GM13977 (cell line): Measurements from ENCODE around the gene BRAT1.
"Not testable (repeated sequence)": the region's sequence is repeated elsewhere in the genome, so short reads cannot be mapped to it uniquely, and the experiment has no call there.

ENCODE experiments used
- DNase-seq: peaks from one replicate; pipeline ENCODE4 v3.0.0; 2012; ENCODE audit warnings: low spot score
- CTCF ChIP-seq: IDR thresholded peaks from 2 replicates; pipeline ENCODE4 v1.5.1; 2012; ENCODE audit warnings: mild to moderate bottlenecking, control low read depth; ENCODE audit not compliant: insufficient read depth; ENCODE audit errors: extremely low read depth, missing control alignments
- in situ Hi-C: fragments of 300-500 bp; cut with MboI; formaldehyde crosslinking; loops from one replicate; pipeline ENCODE4 v1.12.0; 2022; ENCODE audit warnings: low sequenced_read_pairs, low pct_unique_long_range_greater_than_20kb, mixed read lengths, inconsistent platforms; ENCODE audit not compliant: unreplicated experiment

Gene BRAT1

GRCh38 chr7:2541291-2542010 is 13.9 kb downstream of the BRAT1 start:
- no peak for TF ChIP-seq CTCF
- in situ Hi-C loops = no loop called here
- DNase-seq = no peak

DNA sequence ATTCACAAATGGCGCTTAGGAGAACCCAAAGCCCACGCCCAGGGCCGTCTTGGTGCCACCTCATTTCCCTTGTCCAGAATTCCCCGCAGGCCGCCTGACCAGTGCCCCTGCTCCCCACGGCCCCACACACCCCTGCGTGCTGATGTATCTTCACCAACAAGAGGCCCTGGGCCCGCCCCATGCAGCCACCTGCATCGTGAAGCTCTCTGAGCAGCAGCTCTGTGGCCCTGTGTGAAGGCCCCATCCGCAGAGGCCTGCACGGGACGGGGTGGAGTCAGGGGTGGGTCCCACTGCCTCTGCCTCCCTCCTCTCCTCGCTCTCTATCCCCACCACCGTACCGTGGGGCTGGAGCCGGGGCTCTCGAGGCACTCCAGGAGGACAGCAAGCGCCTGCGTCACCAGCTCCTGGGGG is 14.7 kb downstream of the BRAT1 start:
- in situ Hi-C loops = no loop called here
- DNase-seq = no peak
- TF ChIP-seq CTCF = no peak

DNA sequence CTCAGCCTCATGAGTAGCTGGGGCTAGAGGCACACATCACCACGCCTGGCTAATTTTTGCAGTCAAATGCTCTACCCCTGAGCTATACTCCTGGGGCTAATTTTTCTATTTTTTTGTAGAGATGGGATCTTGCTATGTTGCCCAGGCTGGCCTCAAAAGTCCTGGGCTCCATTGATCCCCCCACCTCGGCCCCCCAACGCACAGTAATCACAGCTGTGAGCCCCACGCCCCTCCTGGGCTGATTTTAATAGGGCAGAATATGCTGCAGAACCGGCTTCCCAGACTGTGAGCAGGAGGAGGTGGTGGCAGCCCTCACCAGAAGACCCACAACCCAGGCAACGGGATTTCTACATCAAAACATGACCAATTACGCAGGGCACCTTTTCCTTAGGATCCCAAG is 15.2 kb downstream of the BRAT1 start:
- in situ Hi-C loops = no loop called here
- no peak for DNase-seq
- no peak for TF ChIP-seq CTCF

DNA sequence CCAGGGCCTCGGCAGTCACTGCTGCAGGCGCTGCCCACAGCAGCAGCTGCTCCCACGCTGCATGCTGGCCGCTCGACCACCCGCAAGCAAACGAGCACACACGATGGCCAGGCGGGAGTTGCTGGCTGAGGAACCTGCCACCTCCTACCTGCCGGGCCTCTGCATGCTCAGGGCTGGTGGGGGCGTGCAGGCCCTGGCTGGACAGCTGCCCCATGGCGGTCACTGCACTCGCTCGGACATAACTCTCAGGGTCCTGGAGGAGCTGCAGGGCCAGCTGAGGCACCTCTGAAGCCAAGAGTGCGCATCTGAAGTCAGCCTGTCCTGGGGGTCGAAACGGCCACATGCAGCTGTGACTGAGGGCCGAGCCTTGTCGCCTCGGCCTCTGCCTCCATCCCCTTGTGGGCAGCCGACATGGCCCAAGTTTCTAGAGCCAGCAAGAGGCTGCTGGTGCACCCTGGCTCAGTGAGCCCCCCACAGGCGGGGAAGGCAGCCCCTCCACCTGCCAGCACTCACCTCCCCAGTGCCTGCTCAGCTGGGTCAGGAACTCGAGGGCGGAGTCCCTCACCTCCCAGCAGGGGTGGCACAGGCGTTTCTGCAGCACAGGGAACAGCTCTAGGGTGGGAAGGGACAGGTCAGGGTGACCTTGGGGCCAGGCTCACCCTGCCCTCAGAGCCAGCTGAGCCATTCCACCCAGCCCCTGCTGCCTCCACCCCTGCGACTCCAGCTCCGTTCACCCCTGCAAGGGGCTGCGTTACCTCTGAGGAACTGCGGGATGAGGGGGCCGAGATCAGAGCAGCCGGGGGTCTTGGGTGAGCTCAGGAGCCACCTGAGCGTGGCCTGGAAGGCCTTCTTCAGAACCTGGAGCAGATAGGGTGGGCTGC is 16.1 kb downstream of the BRAT1 start:
- in situ Hi-C loops = no loop called here
- TF ChIP-seq CTCF = no peak
- no peak for DNase-seq

- no peak for TF ChIP-seq CTCF
- in situ Hi-C loops = no loop called here
- no peak for DNase-seq
These were observed 17.1 kb downstream of the BRAT1 start for GRCh38 chr7:2537981-2538851.

GRCh38 chr7:2535872-2536627 is 19.3 kb downstream of the BRAT1 start:
- in situ Hi-C loops, DNase-seq: not testable (repeated sequence)

- DNase-seq, in situ Hi-C loops: not testable (repeated sequence)
These were observed 21.1 kb downstream of the BRAT1 start for GRCh38 chr7:2534214-2534613.

- in situ Hi-C loops, DNase-seq: not testable (repeated sequence)
These were observed 21.8 kb downstream of the BRAT1 start for GRCh38 chr7:2533566-2533965.

GRCh38 chr7:2532816-2533215 is 22.5 kb downstream of the BRAT1 start:
- DNase-seq, in situ Hi-C loops: not testable (repeated sequence)

- in situ Hi-C loops, DNase-seq: not testable (repeated sequence)
These were observed 23.0 kb downstream of the BRAT1 start for GRCh38 chr7:2532199-2532772.

- in situ Hi-C loops, DNase-seq: not testable (repeated sequence)
These were observed 23.6 kb downstream of the BRAT1 start for GRCh38 chr7:2531796-2532110.
